Astrocyte of the spinal cord (primary cell): Measurements from ENCODE around the gene SVEP1.

Source experiments
- DNase-seq: peaks from one replicate; pipeline ENCODE4 v3.0.0; 2011; ENCODE audit warnings: low read depth, low spot score
- H3K4me3 ChIP-seq: 2 replicates; pipeline ENCODE4 v1.5.1; 2011; ENCODE audit warnings: low read depth, mild to moderate bottlenecking, low read length, moderate library complexity
- in situ Hi-C: cut with HindIII; loops from 2 replicates; pipeline ENCODE4 v1.10.0; 2017; ENCODE audit warnings: low sequenced_read_pairs
- TF ChIP-seq, protein P1 (sequence below): IDR thresholded peaks from 2 replicates; pipeline ENCODE4 v1.5.1; 2012; ENCODE audit warnings: low read depth, mild to moderate bottlenecking, low read length, inconsistent platforms

SVEP1 gene

GRCh38 chr9:110520120-110520701 lies 59.3 kb downstream of the SVEP1 start:
- TF ChIP-seq, protein P1, sequence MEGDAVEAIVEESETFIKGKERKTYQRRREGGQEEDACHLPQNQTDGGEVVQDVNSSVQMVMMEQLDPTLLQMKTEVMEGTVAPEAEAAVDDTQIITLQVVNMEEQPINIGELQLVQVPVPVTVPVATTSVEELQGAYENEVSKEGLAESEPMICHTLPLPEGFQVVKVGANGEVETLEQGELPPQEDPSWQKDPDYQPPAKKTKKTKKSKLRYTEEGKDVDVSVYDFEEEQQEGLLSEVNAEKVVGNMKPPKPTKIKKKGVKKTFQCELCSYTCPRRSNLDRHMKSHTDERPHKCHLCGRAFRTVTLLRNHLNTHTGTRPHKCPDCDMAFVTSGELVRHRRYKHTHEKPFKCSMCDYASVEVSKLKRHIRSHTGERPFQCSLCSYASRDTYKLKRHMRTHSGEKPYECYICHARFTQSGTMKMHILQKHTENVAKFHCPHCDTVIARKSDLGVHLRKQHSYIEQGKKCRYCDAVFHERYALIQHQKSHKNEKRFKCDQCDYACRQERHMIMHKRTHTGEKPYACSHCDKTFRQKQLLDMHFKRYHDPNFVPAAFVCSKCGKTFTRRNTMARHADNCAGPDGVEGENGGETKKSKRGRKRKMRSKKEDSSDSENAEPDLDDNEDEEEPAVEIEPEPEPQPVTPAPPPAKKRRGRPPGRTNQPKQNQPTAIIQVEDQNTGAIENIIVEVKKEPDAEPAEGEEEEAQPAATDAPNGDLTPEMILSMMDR: no peak
- no peak overlapping the region for H3K4me3 ChIP-seq
- in situ Hi-C loops: no loop called here
- DNase-seq: no peak

DNA sequence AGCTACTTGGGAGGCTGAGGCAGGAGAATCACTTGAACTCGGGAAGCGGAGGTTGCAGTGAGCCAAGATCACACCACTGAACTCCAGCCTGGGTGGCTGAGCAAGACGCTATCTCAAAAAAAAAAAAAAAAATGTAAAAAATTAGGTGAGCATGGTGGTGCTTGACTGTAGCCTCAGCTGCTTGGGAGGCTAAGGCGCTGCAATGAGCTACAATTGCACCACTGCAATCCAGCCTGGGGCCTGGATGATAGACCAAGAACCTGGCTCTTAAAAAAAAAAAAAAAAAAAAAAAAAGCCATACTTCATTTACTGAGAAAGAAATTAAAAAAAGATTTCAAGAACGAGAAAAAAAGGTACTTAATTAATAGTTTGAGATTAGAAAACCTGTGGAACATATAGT lies 62.1 kb downstream of the SVEP1 start:
- DNase-seq: no peak
- no peak overlapping the region for H3K4me3 ChIP-seq
- TF ChIP-seq, protein P1: no peak
- in situ Hi-C loops: no loop called here

DNA sequence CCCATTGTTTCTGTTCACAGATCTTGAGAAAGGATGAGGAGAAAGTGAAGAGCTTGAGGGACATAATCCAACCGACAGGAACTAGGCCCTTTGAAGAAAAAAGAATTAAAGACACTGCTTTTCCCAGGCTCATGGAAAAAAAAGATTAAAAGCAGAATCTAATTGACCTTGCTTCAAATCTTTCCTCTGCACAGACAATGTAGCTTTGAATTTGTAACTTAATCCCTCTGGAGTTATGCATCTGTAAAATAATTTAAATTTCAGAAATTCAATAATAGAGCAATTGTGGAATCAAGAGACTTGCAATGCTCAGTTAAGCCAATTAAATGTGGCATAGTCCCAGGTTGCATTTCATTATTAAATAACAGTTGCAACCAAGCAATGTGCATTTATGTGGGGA lies 64.6 kb downstream of the SVEP1 start:
- in situ Hi-C loops: no loop called here
- TF ChIP-seq, protein P1: no peak
- H3K4me3 ChIP-seq: no peak overlapping the region
- no peak for DNase-seq

GRCh38 chr9:110512817-110513216 lies 66.7 kb downstream of the SVEP1 start:
- DNase-seq: no peak
- TF ChIP-seq, protein P1: no peak
- no peak overlapping the region for H3K4me3 ChIP-seq
- in situ Hi-C loops: no loop called here

DNA sequence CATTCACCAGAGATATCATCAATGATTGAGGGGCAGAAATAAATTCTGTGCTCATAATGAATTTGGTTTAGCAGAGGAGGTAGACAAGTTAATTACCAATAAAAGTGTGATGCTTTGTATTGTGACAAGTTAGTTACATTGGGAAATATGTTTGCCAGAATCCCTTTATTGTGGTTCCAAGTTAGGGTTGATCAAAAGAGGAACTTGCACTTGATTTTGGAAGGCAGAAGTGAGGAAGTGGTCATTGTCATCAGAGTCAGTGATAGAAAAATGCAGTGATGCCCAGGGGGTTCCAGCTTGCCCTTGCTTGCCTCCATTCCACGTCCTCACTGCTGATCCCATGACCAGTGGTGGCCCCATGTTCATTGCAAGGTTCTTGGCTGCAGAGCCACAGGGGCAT lies 69.7 kb downstream of the SVEP1 start:
- no peak for DNase-seq
- TF ChIP-seq, protein P1: no peak
- in situ Hi-C loops: no loop called here
- no peak overlapping the region for H3K4me3 ChIP-seq

DNA sequence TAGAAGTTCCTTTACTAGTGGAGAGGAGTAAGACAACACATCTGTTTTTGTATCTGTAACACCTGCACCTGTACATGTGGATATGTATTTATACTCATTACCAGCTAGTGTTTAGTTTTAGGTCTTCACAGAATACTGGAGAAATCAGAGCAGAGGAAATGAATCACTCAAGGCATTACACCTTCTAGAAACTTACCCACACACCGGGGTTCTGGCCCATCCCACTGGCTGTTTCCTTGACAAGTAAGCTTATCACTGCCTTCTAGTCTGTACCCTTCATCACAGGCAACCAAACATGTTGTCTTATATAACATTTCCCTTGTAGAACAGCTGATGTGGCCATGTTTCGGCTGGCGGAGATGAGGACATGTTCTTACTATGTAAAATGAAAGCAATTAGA lies 76.7 kb downstream of the SVEP1 start:
- in situ Hi-C loops: no loop called here
- H3K4me3 ChIP-seq: no peak overlapping the region
- TF ChIP-seq, protein P1: no peak
- no peak for DNase-seq

- TF ChIP-seq, protein P1: no peak
- in situ Hi-C loops: no loop called here
- no peak for DNase-seq
- no peak overlapping the region for H3K4me3 ChIP-seq
These were observed 79.9 kb downstream of the SVEP1 start for GRCh38 chr9:110499608-110500007.
